OCI-LY1 (cell line): Measurements from ENCODE around the gene SLC29A3.

ENCODE experiments used
- EZH2 ChIP-seq: fragments of 200-600 bp; sonication (generic), shearing (Covaris generic); IDR thresholded peaks from 2 replicates; pipeline ENCODE4 v1.8.0; 2017; ENCODE audit warnings: borderline replicate concordance, mixed run types, mild to moderate bottlenecking, antibody characterized with exemption, low read length, moderate library complexity, mixed read lengths
- TF ChIP-seq, protein P1 (sequence below): fragments of 200-600 bp; sonication (generic), shearing (Covaris generic); IDR thresholded peaks from 2 replicates; pipeline ENCODE4 v1.5.1; 2017; ENCODE audit warnings: mild to moderate bottlenecking, antibody characterized with exemption, low read length, moderate library complexity, mixed read lengths

- TF ChIP-seq EZH2, result no peak
- TF ChIP-seq, protein P1, sequence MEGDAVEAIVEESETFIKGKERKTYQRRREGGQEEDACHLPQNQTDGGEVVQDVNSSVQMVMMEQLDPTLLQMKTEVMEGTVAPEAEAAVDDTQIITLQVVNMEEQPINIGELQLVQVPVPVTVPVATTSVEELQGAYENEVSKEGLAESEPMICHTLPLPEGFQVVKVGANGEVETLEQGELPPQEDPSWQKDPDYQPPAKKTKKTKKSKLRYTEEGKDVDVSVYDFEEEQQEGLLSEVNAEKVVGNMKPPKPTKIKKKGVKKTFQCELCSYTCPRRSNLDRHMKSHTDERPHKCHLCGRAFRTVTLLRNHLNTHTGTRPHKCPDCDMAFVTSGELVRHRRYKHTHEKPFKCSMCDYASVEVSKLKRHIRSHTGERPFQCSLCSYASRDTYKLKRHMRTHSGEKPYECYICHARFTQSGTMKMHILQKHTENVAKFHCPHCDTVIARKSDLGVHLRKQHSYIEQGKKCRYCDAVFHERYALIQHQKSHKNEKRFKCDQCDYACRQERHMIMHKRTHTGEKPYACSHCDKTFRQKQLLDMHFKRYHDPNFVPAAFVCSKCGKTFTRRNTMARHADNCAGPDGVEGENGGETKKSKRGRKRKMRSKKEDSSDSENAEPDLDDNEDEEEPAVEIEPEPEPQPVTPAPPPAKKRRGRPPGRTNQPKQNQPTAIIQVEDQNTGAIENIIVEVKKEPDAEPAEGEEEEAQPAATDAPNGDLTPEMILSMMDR, result no peak
Observed at GRCh38 chr10:71302451-71302850, 16.6 kb upstream of the SLC29A3 start.
